Activated naive CD4-positive, alpha-beta T cell treated with anti-CD3 and anti-CD28 coated beads for 36 hours (primary cell): ENCODE results near the gene LTB. TPM values are rescaled to one million over a fixed set of nuclear protein-coding genes. Genes with fewer than 3 reads are reported as not detected.

ENCODE experiments used
- CTCF ChIA-PET: fragments of 350-600 bp; sonication (Branson Sonifier 250); formaldehyde crosslinking; loops from one replicate; lab custom pipeline; 2021; ENCODE audit warnings: antibody characterized with exemption; lab: Charles Lee
- DNase-seq: peaks from one replicate; pipeline ENCODE4 v3.0.0-alpha.2; 2020
- H3K27ac Mint-ChIP-seq: one replicate; pipeline ENCODE4 v1.8.0; 2021; ENCODE audit warnings: mild to moderate bottlenecking, mixed read lengths
- H3K27me3 Mint-ChIP-seq: one replicate; pipeline ENCODE4 v1.8.0; 2021; ENCODE audit warnings: low read depth, mixed read lengths
- H3K36me3 Mint-ChIP-seq: one replicate; pipeline ENCODE4 v1.8.0; 2021; ENCODE audit warnings: low read depth, mixed read lengths
- H3K4me1 Mint-ChIP-seq: one replicate; pipeline ENCODE4 v1.8.0; 2021; ENCODE audit warnings: low read depth, mixed read lengths
- H3K4me3 Mint-ChIP-seq: one replicate; pipeline ENCODE4 v1.8.0; 2021; ENCODE audit warnings: mild to moderate bottlenecking, moderate library complexity, mixed read lengths
- H3K9me3 Mint-ChIP-seq: one replicate; pipeline ENCODE4 v1.8.0; 2021; ENCODE audit warnings: mixed read lengths
- intact Hi-C: fragments of 100-400 bp; cut with micrococcal nuclease; formaldehyde crosslinking; loops from one replicate; pipeline ENCODE4 v1.15.1; 2023
- total RNA-seq, 2 experiments: library from RNA; stranded (reverse); gene quantifications; one replicate each; pipeline ENCODE4 v1.2.3, GENCODE V29; 2021

LTB gene
- total RNA-seq, 2 experiments from 2014 or later: 50.5 to 52.3 TPM

GRCh38 chr6:31620586-31621319 lies 38.5 kb upstream of the LTB start, which contains the start of gene PRRC2A:
Gene PRRC2A (plus strand): TSS chr6:31620715. CDS start chr6:31622790, 2,075 bp downstream.
- H3K4me1 Mint-ChIP-seq: peaks cover 50% of the 10 kb centered on the region
- H3K27ac Mint-ChIP-seq: peak within 1 kb of the TSS; percentile 97
- H3K9me3 Mint-ChIP-seq: no peaks in the 10 kb centered on the region
- DNase-seq: peak; percentile 84
- H3K27me3 Mint-ChIP-seq: no peaks in the 10 kb centered on the region
- peak within 1 kb of the TSS; percentile 83 for H3K4me3 Mint-ChIP-seq
- intact Hi-C loops: loop anchor here (1.0 kb wide), 11 partner anchors 32 to 243 kb away; partner anchors contain the start of genes ABHD16A, BAG6 and NFKBIL1
- CTCF ChIA-PET: interaction anchor here (0.6 to 1.1 kb wide), 3 partner anchors 12 to 126 kb away, joined by 3 to 7 read pairs (median 4); no protein-coding TSS in a partner anchor
- peaks cover 58% of the 10 kb centered on the region for H3K36me3 Mint-ChIP-seq

GRCh38 chr6:31619805-31620585 lies 37.8 kb upstream of the LTB start:
- peaks cover 55% of the 10 kb centered on the region for H3K4me1 Mint-ChIP-seq
- peaks cover 50% of the 10 kb centered on the region for H3K36me3 Mint-ChIP-seq
- DNase-seq: peak; percentile 99
- peak overlapping the region; percentile 83 for H3K4me3 Mint-ChIP-seq
- H3K9me3 Mint-ChIP-seq: no peaks in the 10 kb centered on the region
- no peaks in the 10 kb centered on the region for H3K27me3 Mint-ChIP-seq
- intact Hi-C loops: loop anchor here (1.0 kb wide), 11 partner anchors 32 to 243 kb away; partner anchors contain the start of genes ABHD16A, BAG6 and NFKBIL1
- CTCF ChIA-PET: interaction anchor here (0.6 kb wide), 2 partner anchors 11 to 395 kb away, joined by 3 to 6 read pairs; no protein-coding TSS in a partner anchor
- peak overlapping the region; percentile 97 for H3K27ac Mint-ChIP-seq

GRCh38 chr6:31617010-31617409 lies 34.8 kb upstream of the LTB start:
- no peak for DNase-seq
- CTCF ChIA-PET: interaction anchor here (1.2 to 6.4 kb wide), 5 partner anchors 19 to 76 kb away, joined by 3 to 41 read pairs (median 4); partner anchors contain the start of genes ATP6V1G2 and DDX39B
- Mint-ChIP-seq H3K27ac (peak overlapping the region; percentile 91), H3K27me3 (no peaks in the 10 kb centered on the region), H3K4me3 (peak overlapping the region; percentile 77), H3K4me1 (peaks cover 49% of the 10 kb centered on the region), H3K36me3 (peaks cover 26% of the 10 kb centered on the region), H3K9me3 (no peaks in the 10 kb centered on the region)
- intact Hi-C loops: no loop called here

GRCh38 chr6:31615748-31616147 lies 33.5 kb upstream of the LTB start:
- Mint-ChIP-seq H3K27me3 (no peaks in the 10 kb centered on the region), H3K9me3 (no peaks in the 10 kb centered on the region)
- CTCF ChIA-PET: interaction anchor here (1.2 to 6.4 kb wide), 4 partner anchors 18 to 75 kb away, joined by 3 to 41 read pairs (median 4); partner anchors contain the start of genes ATP6V1G2 and DDX39B

GRCh38 chr6:31614684-31615578 lies 32.7 kb upstream of the LTB start, which contains the start of gene AIF1:
Gene AIF1 (plus strand): TSS chr6:31615234. CDS start chr6:31615330, 96 bp downstream.
- Mint-ChIP-seq H3K4me3 (peak within 1 kb of the TSS; percentile 77), H3K36me3 (peaks cover 16% of the 10 kb centered on the region), H3K27ac (peak within 1 kb of the TSS; percentile 91), H3K27me3 (no peaks in the 10 kb centered on the region), H3K4me1 (peaks cover 43% of the 10 kb centered on the region), H3K9me3 (no peaks in the 10 kb centered on the region)
- CTCF ChIA-PET: interaction anchor here (6.4 kb wide), 1 partner anchor 17 kb away, joined by 41 read pairs; no protein-coding TSS in a partner anchor
- intact Hi-C loops: no loop called here
- no peak for DNase-seq

More at GRCh38 chr6:31615748-31616147, 33.5 kb upstream of the LTB start:
- intact Hi-C loops: no loop called here
- H3K4me3 Mint-ChIP-seq: peak overlapping the region; percentile 77
- peaks cover 43% of the 10 kb centered on the region for H3K4me1 Mint-ChIP-seq
- H3K27ac Mint-ChIP-seq: peak overlapping the region; percentile 91
- DNase-seq: peak; percentile 74
- peaks cover 16% of the 10 kb centered on the region for H3K36me3 Mint-ChIP-seq

- no peaks in the 10 kb centered on the region for H3K27me3 Mint-ChIP-seq
- peaks cover 14% of the 10 kb centered on the region for H3K36me3 Mint-ChIP-seq
- H3K27ac Mint-ChIP-seq: no peak overlapping the region
- intact Hi-C loops: no loop called here
- no peak for DNase-seq
- no peak overlapping the region for H3K4me3 Mint-ChIP-seq
- CTCF ChIA-PET: interaction anchor here (1.7 to 6.4 kb wide), 2 partner anchors 16 to 63 kb away, joined by 8 to 41 read pairs; no protein-coding TSS in a partner anchor
- peaks cover 38% of the 10 kb centered on the region for H3K4me1 Mint-ChIP-seq
- no peaks in the 10 kb centered on the region for H3K9me3 Mint-ChIP-seq
Observed at GRCh38 chr6:31614075-31614619, 31.9 kb upstream of the LTB start.

GRCh38 chr6:31610968-31611367 lies 28.7 kb upstream of the LTB start:
- intact Hi-C loops: no loop called here
- no peak overlapping the region for H3K4me3 Mint-ChIP-seq
- no peaks in the 10 kb centered on the region for H3K27me3 Mint-ChIP-seq
- CTCF ChIA-PET: interaction anchor here (1.7 to 3.7 kb wide), 3 partner anchors 13 to 60 kb away, joined by 4 to 34 read pairs (median 10); no protein-coding TSS in a partner anchor
- no peak overlapping the region for H3K27ac Mint-ChIP-seq
- H3K4me1 Mint-ChIP-seq: peaks cover 17% of the 10 kb centered on the region
- H3K36me3 Mint-ChIP-seq: no peaks in the 10 kb centered on the region
- no peaks in the 10 kb centered on the region for H3K9me3 Mint-ChIP-seq
- no peak for DNase-seq

GRCh38 chr6:31609519-31610406 lies 27.5 kb upstream of the LTB start:
- H3K36me3 Mint-ChIP-seq: no peaks in the 10 kb centered on the region
- H3K9me3 Mint-ChIP-seq: no peaks in the 10 kb centered on the region
- H3K27me3 Mint-ChIP-seq: no peaks in the 10 kb centered on the region
- H3K27ac Mint-ChIP-seq: no peak overlapping the region
- intact Hi-C loops: no loop called here
- CTCF ChIA-PET: interaction anchor here (1.2 to 3.7 kb wide), 4 partner anchors 9 to 59 kb away, joined by 3 to 34 read pairs (median 7); no protein-coding TSS in a partner anchor
- H3K4me1 Mint-ChIP-seq: peaks cover 5% of the 10 kb centered on the region
- no peak overlapping the region for H3K4me3 Mint-ChIP-seq
- DNase-seq: no peak

GRCh38 chr6:31607317-31607716 lies 25.1 kb upstream of the LTB start:
- no peaks in the 10 kb centered on the region for H3K9me3 Mint-ChIP-seq
- CTCF ChIA-PET: interaction anchor here (1.0 to 1.2 kb wide), 3 partner anchors 9 to 59 kb away, joined by 3 to 6 read pairs (median 3); no protein-coding TSS in a partner anchor
- H3K36me3 Mint-ChIP-seq: no peaks in the 10 kb centered on the region
- no peaks in the 10 kb centered on the region for H3K27me3 Mint-ChIP-seq
- no peaks in the 10 kb centered on the region for H3K4me1 Mint-ChIP-seq
- H3K4me3 Mint-ChIP-seq: no peak overlapping the region
- H3K27ac Mint-ChIP-seq: no peak overlapping the region
- no peak for DNase-seq
- intact Hi-C loops: no loop called here

- CTCF ChIA-PET: interaction anchor here (0.8 to 13.0 kb wide), 14 partner anchors 13 to 141 kb away, joined by 4 to 618 read pairs (median 24); partner anchors contain the start of genes AIF1, ATP6V1G2, DDX39B and LST1
- Mint-ChIP-seq H3K9me3 (no peaks in the 10 kb centered on the region), H3K27ac (peak overlapping the region; percentile 77), H3K27me3 (no peaks in the 10 kb centered on the region), H3K36me3 (no peaks in the 10 kb centered on the region), H3K4me3 (no peak overlapping the region), H3K4me1 (peaks cover 43% of the 10 kb centered on the region)
- intact Hi-C loops: loop anchor here (1.0 kb wide), 2 partner anchors 16 to 197 kb away; no protein-coding TSS in a partner anchor
- peak; percentile 56 for DNase-seq
Observed at GRCh38 chr6:31597006-31597405, 14.8 kb upstream of the LTB start.
